ENCODE data around the gene ST8SIA2.
A peak's percentile ranks its signal among the peaks of the same experiment; 100 is the strongest.

The ST8SIA2 gene

DNA sequence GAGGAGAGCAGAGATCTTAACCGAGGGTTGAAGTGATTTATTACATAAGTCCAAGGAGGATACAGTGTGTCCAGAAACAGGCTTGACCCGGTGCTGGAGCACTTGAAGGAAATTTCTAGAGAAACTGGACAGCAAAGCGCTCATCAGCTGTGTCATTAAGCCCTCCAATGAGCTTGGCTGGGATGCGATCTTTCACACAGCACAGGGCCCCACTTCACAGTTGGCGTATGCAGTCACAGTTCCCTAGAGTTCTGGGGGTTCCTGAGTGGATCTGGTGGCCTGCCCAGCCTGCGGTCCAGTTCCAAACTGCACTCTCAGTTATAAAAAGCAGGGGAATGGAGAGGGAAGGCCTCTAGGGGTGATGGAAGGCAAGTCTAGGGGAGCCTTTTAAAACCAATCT, 13.6 kb downstream of the ST8SIA2 start:
- no peak for DNase-seq
- TF ChIP-seq GATA1 (IDR thresholded peaks at IDR 0.05; ENCODE audit: low read depth, low read length) (no peak), POLR2A (IDR thresholded peaks at IDR 0.05; ENCODE audit: low read length) (no peak)

DNA sequence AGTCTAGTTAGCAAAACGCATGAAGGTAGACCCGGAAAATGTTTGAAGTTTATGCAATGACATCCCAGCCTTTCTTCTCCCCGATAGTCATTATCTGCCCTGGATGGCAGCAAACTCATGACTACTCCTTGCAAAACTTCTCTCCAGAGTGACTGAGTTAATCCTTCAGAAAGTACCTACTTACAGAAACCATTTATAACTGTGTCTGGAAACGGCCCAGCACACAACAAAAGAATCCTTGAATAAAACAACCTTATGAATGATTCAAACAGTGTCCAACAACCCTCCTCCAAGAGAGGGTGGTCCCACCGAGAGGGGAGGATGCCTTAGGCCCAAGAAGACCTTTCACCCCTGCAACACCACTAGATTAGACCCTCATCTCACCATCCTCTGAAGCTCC, 14.2 kb downstream of the ST8SIA2 start:
- no peak for DNase-seq
- TF ChIP-seq POLR2A (IDR thresholded peaks at IDR 0.05; ENCODE audit: low read length) (no peak), GATA1 (IDR thresholded peaks at IDR 0.05; ENCODE audit: low read depth, low read length) (no peak)

DNA sequence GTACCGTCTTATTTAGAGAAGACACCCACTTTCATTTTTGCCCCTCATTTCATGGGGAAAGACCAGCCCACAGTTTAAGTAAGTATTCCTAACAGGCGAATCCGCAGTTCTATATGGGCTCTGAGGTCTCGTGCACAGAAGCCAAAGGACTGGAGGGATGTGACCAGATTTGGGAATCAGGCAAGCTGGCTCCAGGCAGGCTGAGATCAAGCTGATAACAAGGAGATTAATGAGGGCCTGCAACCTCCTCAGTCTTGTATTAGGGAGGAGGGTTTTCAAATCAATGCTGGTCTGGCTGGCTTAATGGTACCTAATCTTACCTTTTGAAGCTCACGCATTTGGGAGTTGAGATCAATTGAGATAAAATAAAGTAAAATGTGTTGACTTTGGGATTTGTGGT, 15.3 kb downstream of the ST8SIA2 start:
- TF ChIP-seq GATA1 (IDR thresholded peaks at IDR 0.05; ENCODE audit: low read depth, low read length) (no peak), POLR2A (IDR thresholded peaks at IDR 0.05; ENCODE audit: low read length) (no peak)

DNA sequence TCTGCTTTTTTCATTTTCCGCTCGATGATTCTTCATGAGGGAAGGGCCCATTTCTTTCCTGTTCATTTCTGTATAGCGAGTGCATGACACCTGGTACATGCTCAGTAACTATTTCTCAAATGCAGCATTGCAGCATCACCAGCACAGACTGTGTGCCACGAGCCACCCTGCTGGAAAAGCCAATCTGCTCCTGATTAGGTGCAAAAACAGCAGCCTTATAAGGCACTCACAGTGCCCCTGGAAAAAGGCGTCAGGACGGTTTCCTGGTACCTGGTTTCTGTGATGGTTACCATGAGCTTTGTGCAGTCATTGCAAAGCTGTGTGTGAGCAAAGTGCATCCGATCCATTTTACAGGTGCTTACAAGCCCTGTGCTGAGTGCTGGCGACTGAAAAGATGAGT, 15.8 kb downstream of the ST8SIA2 start:
- TF ChIP-seq POLR2A (IDR thresholded peaks at IDR 0.05; ENCODE audit: low read length) (no peak), GATA1 (IDR thresholded peaks at IDR 0.05; ENCODE audit: low read depth, low read length) (no peak)
- no peak for DNase-seq

More for the DNA sequence above, 15.3 kb downstream of the ST8SIA2 start:
- no peak for DNase-seq

DNA sequence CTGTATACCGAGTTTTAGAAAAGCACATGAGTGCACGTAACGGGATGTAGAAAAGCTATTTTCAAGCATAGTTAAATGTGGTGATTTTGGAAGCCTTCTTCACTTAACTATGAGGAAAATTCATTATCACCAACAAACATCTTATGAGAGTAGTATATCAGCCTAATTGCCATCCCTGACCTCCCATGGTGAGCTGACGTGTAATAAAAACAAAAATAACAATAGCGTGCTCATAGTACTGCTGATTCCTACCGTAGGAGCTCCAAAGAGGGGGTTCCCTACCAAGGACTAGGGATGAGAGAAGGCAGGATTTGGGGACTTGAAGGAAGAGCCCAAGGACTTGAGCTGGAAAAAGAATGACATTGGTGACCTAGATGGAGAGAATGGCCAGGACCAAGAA, 16.9 kb downstream of the ST8SIA2 start:
- TF ChIP-seq GATA1 (IDR thresholded peaks at IDR 0.05; ENCODE audit: low read depth, low read length) (no peak), POLR2A (IDR thresholded peaks at IDR 0.05; ENCODE audit: low read length) (no peak)
- no peak for DNase-seq

DNA sequence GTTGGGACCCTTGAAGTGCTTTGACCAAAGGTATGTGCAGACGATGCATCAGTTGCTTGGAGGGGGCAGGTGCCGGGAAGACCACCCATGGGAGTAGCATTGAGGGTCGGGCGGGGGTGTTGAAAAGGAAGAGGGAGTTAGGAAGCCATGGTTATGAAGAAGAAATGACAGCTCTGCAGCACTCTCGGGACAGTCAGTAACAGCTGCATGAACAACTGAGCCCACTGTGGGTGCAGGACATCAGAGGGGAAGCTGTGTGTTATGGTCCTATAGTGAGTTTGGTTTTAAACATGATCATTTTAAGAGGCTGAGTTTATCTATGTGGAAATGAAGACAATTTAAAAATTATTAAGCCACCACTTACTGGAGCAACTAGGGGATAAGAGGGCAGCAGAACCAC, 17.6 kb downstream of the ST8SIA2 start:
- no peak for TF ChIP-seq POLR2A (IDR thresholded peaks at IDR 0.05; ENCODE audit: low read length)
- TF ChIP-seq GATA1 (IDR thresholded peaks at IDR 0.05; ENCODE audit: low read depth, low read length), result no peak
- no peak for DNase-seq

DNA sequence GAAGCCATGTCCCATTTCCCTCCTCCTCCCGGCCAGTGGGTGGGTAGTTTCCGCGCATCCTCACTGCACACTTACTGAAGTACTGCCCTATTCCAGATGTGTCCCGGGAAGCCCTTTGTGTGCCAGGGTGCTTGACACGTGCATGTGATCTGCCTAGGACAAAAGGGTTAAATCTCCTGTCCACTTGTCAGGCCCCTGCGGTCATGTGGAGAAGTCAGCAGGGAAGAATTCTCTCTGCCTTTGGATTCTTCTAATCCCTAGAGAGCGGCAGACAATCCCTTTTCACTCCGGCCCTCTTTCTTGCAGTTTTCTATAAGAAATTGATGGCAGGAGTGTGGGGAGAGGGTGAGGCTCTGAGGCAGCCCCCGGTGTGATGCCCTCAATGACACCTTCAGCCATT, 19.8 kb downstream of the ST8SIA2 start:
- no peak for DNase-seq
- TF ChIP-seq POLR2A (IDR thresholded peaks at IDR 0.05; ENCODE audit: low read length) (no peak), GATA1 (IDR thresholded peaks at IDR 0.05; ENCODE audit: low read depth, low read length) (no peak)

DNA sequence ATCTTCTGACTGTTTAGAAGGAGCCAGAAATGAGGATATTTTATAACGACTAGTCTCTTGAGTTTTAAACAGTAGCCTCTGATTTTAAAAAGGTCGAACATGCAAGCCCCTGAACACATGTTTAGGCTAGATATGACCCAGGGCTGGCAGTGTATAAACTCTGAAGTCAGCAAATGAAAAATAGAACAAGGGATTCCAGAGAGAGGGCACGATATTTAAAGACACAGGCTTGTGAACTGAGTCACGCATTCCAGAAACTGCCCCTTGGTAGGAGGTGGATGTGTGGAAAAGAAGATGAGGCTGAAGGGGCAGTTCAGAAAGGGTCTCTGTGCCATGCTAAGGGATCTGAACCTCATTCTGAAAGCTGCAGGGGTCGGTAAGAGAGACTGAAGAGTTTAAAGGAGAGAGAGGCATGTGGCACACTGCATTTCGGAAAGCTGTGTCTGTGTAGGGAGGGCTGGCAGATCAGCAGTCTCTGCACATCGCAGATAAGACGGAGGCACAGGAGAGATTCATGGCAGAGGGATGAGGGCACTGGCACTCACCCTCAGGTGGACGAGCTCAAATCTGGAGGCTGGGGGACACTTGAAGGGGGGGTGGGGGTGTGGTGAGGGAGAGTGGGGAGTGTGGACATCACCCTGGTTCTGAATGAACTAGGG, 22.1 kb downstream of the ST8SIA2 start:
- DNase-seq, result no peak
- TF ChIP-seq POLR2A (IDR thresholded peaks at IDR 0.05; ENCODE audit: low read length) (no peak), GATA1 (IDR thresholded peaks at IDR 0.05; ENCODE audit: low read depth, low read length) (no peak)

DNA sequence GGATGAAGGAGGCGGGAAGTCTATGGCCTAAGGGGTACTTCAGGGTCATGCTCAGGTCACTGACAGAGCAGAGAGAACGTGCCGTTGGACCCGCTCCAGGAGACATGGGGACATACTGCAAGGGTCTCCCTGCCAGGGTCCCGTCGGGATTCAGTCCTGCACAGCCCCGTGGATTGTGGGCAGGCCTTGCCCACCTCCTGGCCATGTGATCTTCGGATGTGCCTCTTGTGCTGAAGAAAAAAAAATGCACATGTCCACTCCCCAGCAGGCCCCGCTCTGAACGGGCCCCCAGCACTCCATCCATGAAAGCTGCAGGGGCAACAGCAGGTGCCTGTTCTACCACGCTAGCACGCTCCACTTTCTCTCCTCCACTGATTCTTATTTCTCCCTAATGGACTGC, 22.9 kb downstream of the ST8SIA2 start:
- DNase-seq, result no peak

DNA sequence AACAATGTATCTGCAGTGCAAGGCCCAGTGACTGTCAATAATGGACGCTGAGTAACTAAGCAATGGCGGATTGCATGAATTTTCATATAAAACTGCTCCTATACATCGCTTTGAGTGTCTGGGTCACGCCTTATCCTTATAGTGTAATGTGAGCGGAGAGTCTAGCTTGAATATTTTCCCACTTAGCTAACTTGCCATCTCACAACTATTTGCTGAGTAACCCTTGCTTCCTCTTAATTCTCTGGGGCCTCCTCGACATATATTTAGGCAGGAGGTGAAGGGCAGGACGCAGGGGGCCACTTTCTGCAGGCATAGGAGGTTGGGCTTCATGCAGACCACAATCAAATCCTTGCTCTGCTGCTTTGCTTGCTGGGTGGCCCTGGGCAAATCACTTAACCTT, 24.0 kb downstream of the ST8SIA2 start:
- TF ChIP-seq POLR2A (IDR thresholded peaks at IDR 0.05; ENCODE audit: low read length) (no peak), GATA1 (IDR thresholded peaks at IDR 0.05; ENCODE audit: low read depth, low read length) (no peak)
- no peak for DNase-seq

More for the DNA sequence above, 22.9 kb downstream of the ST8SIA2 start:
- TF ChIP-seq POLR2A (IDR thresholded peaks at IDR 0.05; ENCODE audit: low read length), result no peak
- no peak for TF ChIP-seq GATA1 (IDR thresholded peaks at IDR 0.05; ENCODE audit: low read depth, low read length)

DNA sequence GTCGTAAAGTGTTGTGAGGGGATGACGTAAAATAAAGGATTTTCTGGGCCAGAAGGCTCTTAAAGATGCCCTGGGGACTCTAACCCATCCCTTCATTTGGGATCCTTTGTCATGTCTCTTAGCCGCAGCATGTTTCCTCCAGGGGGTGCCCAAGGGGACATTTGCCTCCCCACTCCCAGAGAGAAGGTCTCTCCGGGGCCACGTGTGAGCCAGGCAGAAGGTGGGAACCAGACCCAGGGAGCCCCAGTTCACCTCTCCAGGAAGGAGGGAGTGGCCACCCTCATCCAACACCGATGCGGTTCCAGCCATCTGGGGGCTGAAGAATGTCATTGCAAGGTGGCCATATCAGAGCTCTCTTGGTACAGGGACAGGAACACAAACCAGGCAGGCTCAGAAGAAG, 25.2 kb downstream of the ST8SIA2 start:
- no peak for DNase-seq
- TF ChIP-seq POLR2A (IDR thresholded peaks at IDR 0.05; ENCODE audit: low read length) (no peak), GATA1 (IDR thresholded peaks at IDR 0.05; ENCODE audit: low read depth, low read length) (no peak)

DNA sequence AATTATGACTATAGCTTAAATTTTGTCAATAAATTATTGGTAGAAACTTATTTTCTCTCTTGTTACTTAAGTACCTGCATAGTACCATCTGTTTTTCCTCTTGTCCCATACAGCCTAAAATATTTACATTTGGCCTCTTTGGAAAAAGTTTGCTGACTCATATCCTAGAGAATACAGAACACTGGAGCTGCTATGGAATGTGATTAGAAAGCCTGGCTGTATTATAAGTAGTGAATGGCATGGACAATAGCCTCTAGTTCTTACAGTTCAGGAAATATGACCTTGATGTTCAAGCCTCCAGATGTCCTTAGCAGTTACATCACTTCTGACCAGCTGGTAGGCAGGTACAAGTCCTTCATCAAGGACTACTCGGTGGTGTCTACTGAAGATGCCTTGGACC, 28.3 kb downstream of the ST8SIA2 start:
- no peak for DNase-seq
- TF ChIP-seq POLR2A (IDR thresholded peaks at IDR 0.05; ENCODE audit: low read length) (no peak), GATA1 (IDR thresholded peaks at IDR 0.05; ENCODE audit: low read depth, low read length) (no peak)

DNA sequence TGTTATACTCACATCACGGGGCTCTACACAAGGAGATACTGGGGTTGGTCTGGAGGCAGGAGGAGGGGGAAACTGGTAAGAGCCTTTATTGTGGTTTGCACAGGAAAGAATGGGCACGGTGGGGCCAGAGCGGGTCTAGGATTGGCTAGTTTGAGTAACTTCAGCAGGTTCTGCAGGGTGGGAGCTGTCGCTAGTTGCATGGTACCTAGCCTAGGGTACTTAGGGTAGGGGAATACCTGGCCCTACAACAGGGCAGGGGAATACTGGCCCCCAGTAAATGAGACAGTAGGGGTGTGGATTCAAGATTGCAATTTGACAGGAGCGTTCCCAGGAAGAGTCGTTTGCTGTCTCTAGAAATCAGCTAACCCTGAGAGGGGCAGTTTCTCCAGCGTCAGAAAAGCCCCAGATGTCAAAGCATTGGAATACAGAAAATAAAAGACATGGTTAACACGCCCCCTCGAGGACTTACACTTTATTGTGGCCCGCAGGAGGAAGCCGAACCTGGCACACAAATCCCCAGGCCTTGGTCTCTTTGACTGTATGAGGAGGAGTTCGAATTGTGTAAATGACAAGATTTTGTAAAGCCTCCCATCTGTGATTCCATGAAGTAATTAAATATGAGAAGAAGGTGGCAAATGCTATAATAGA, 32.0 kb downstream of the ST8SIA2 start:
- TF ChIP-seq GATA1 (IDR thresholded peaks at IDR 0.05; ENCODE audit: low read depth, low read length) (no peak), POLR2A (IDR thresholded peaks at IDR 0.05; ENCODE audit: low read length) (no peak)
- no peak for DNase-seq

DNA sequence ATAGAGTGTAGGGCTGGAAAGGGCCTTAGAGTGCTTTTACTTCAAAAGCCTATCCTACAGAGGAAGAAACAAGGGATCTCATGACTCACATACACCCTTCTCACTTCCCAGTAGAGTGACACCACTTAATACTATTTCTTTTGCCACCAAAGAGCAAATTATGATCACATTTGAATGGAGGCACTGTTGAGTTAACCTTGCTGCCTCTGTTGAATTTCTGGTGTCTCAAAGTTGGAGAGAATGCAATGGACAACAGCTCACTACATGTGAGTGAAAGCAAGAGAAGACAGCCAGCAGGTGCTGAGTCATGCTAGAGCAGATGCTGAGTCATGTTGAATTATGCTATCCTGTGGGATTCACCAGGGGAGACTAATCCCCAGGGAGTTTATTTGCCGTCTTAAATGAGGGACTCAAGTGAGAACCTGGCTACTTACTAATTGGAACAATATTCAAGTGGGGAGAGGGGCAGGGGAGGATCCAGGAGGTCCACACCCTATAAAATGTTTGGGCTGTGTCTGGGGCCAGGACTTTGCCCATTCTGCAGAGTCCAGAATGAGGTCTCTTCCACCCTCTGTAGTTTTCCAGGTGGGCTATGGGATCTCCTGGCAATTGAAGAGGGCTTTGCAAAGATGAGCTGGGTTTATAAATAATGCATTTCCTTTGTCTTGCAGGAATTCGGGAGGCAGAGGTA, 35.8 kb downstream of the ST8SIA2 start:
- peak; percentile 10 to 59 for DNase-seq
- no peak for TF ChIP-seq GATA1 (IDR thresholded peaks at IDR 0.05; ENCODE audit: low read depth, low read length)

DNA sequence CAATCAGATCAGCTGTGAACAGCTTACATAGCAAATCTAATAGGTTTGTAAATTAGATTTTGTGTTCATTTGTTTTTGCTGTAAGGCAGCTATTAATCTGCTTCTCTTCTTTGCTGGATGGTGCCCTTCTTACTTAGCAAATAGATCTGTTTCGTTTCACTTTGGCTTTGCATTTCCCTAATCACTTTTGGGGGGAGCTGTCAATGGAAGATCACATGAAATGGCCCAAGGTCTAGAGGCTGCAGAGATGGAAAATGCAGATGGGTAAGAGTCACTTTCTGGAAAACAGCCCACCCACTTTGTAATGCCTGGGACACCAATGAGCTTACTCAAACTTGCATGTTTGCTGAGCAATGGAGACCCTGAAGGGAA, 36.4 kb downstream of the ST8SIA2 start:
- DNase-seq, result no peak
- no peak for TF ChIP-seq GATA1 (IDR thresholded peaks at IDR 0.05; ENCODE audit: low read depth, low read length)
- TF ChIP-seq POLR2A (IDR thresholded peaks at IDR 0.05; ENCODE audit: low read length), result no peak

All from erythroblast (primary cell).